Endothelial cell of umbilical vein (primary cell): ENCODE data around the gene ZHX3. TPM values are rescaled to one million over a fixed set of nuclear protein-coding genes. Genes with fewer than 3 reads are reported as not detected.

Source experiments
- BruUV-seq: library from RNA; stranded (reverse); fragments of 400-500 nt; replicated peaks from 2 replicates; lab custom pipeline; 2021; lab: Mats Ljungman, UMichigan
- CTCF ChIA-PET: fragments of 300-600, 350-600 bp; sonication (Branson Sonifier 250); formaldehyde crosslinking; loops from one replicate; lab custom pipeline; 2021; ENCODE audit warnings: antibody characterized with exemption, inconsistent platforms; lab: Charles Lee
- POLR2A ChIA-PET: fragments of 300-600, 350-600 bp; sonication (Branson Sonifier 250); formaldehyde crosslinking; loops from one replicate; lab custom pipeline; 2021; ENCODE audit warnings: antibody characterized with exemption, inconsistent platforms; lab: Charles Lee
- DNase-seq: peaks from one replicate; pipeline ENCODE4 v3.0.0-alpha.2; 2011; ENCODE audit warnings: low read depth, low spot score
- FAIRE-seq: peaks from 2 replicates; lab custom pipeline; 2011; peaks lifted over from hg19 to GRCh38; lab: Jason Lieb, UNC
- H2AFZ ChIP-seq: 2 replicates; pipeline ENCODE4 v1.6.0; 2012; ENCODE audit warnings: low read depth, low read length, control low read depth, inconsistent platforms
- H3K27ac ChIP-seq: 2 replicates; pipeline ENCODE4 v1.5.1; 2011; ENCODE audit warnings: low read depth, mild to moderate bottlenecking, control low read depth, low read length, moderate library complexity; ENCODE audit not compliant: insufficient read depth
- H3K27me3 ChIP-seq, 2 experiments: 2 replicates each; pipeline versions ENCODE4 v1.6.0 to v1.6.1; 2011; ENCODE audit warnings: low read length in 2 of 2, mixed read lengths in 1 of 2; ENCODE audit not compliant: control insufficient read depth in 2 of 2, insufficient read depth in 2 of 2
- H3K36me3 ChIP-seq, 2 experiments: 2 replicates in 1 of 2; 3 replicates in 1 of 2; pipeline ENCODE4 v1.5.1; 2011; ENCODE audit warnings: low read length in 2 of 2, mild to moderate bottlenecking in 1 of 2, moderate library complexity in 1 of 2; ENCODE audit not compliant: control insufficient read depth in 2 of 2, insufficient read depth in 2 of 2; ENCODE audit errors: extremely low read depth in 1 of 2
- H3K4me1 ChIP-seq: 3 replicates; pipeline ENCODE4 v1.5.1; 2011; ENCODE audit warnings: mild to moderate bottlenecking, low read length; ENCODE audit not compliant: control insufficient read depth, insufficient read depth; ENCODE audit errors: extremely low read depth
- H3K4me2 ChIP-seq: 2 replicates; pipeline ENCODE4 v1.6.1; 2011; ENCODE audit warnings: low read length, control low read depth, mixed read lengths; ENCODE audit not compliant: insufficient read depth
- H3K4me3 ChIP-seq, 3 experiments: fragments of 200-600 bp in 1 of 3; sonication (generic), shearing (Covaris generic) in 1 of 3; replicated peaks in 1 of 3; 2 replicates each; pipeline ENCODE4 v1.5.1; 2011 to 2016; ENCODE audit warnings: control low read depth in 3 of 3, low read length in 3 of 3, mild to moderate bottlenecking in 2 of 3, inconsistent platforms in 1 of 3, low read depth in 1 of 3, moderate library complexity in 1 of 3; ENCODE audit not compliant: insufficient read depth in 1 of 3
- H3K79me2 ChIP-seq: 2 replicates; pipeline ENCODE4 v1.6.0; 2012; ENCODE audit warnings: low read length, inconsistent platforms; ENCODE audit not compliant: control insufficient read depth, insufficient read depth
- H3K9ac ChIP-seq: replicated peaks from 2 replicates; pipeline ENCODE3; 2011; ENCODE audit warnings: low read length, control low read depth; ENCODE audit not compliant: insufficient read depth; ENCODE audit errors: extremely low read depth
- H3K9me1 ChIP-seq: replicated peaks from 3 replicates; pipeline ENCODE4 v1.6.0; 2011; ENCODE audit warnings: mild to moderate bottlenecking, low read length; ENCODE audit not compliant: control insufficient read depth, insufficient read depth; ENCODE audit errors: extremely low read depth
- H3K9me3 ChIP-seq: replicated peaks from 2 replicates; pipeline ENCODE4 v1.5.1; 2012; ENCODE audit warnings: low read length, inconsistent platforms; ENCODE audit not compliant: control insufficient read depth, insufficient read depth
- H4K20me1 ChIP-seq: replicated peaks from 2 replicates; pipeline ENCODE3; 2011; ENCODE audit warnings: mild to moderate bottlenecking, low read length; ENCODE audit not compliant: control insufficient read depth, insufficient read depth; ENCODE audit errors: extremely low read depth
- EZH2 ChIP-seq: IDR thresholded peaks from 2 replicates; pipeline ENCODE4 v1.6.1; 2012; ENCODE audit warnings: borderline replicate concordance, low read depth, mild to moderate bottlenecking, moderate library complexity, low read length, inconsistent platforms; ENCODE audit not compliant: severe bottlenecking
- FOS ChIP-seq: IDR thresholded peaks from 2 replicates; pipeline ENCODE4 v1.6.1; 2011; ENCODE audit warnings: mild to moderate bottlenecking, low read length, moderate library complexity, borderline replicate concordance; ENCODE audit not compliant: insufficient read depth
- JUN ChIP-seq: IDR thresholded peaks from 2 replicates; pipeline ENCODE4 v1.6.1; 2011; ENCODE audit warnings: borderline replicate concordance, low read depth; ENCODE audit not compliant: insufficient read length, insufficient read depth
- MAX ChIP-seq: IDR thresholded peaks from 2 replicates; pipeline ENCODE4 v1.6.1; 2011; ENCODE audit not compliant: insufficient read depth, insufficient read length
- MYC ChIP-seq: IDR thresholded peaks from one replicate; pipeline ENCODE4 v1.6.1; 2011; ENCODE audit warnings: mild to moderate bottlenecking, low read depth, low read length
- POLR2A ChIP-seq: IDR thresholded peaks from 2 replicates; pipeline ENCODE4 v1.6.1; 2012; ENCODE audit warnings: low read depth, mild to moderate bottlenecking, control low read depth, low read length
- dilution Hi-C: fragments of 300-500 bp; cut with MboI; formaldehyde crosslinking; loops from one replicate; pipeline ENCODE4 v1.15.0; 2019; ENCODE audit warnings: low sequenced_read_pairs; ENCODE audit not compliant: extremely low pct_ligation_motif_present
- intact Hi-C: fragments of 100-400 bp; cut with micrococcal nuclease; formaldehyde crosslinking; loops from one replicate; pipeline ENCODE4 v1.10.0; 2022
- polyA plus RNA-seq, 4 experiments: library from polyadenylated mRNA; depleted of rRNA in 3 of 4; stranded (reverse) in 3 of 4; unstranded in 1 of 4; fragments of >200 nt; gene quantifications; 2 replicates each; pipeline versions ENCODE4 v1.2.1 to v1.2.3, GENCODE V29; 2011 to 2012; ENCODE audit warnings: missing spikeins in 1 of 4
- total RNA-seq: library from RNA; stranded (reverse); gene quantifications from 2 replicates; pipeline ENCODE4 v1.2.3, GENCODE V29; 2021

The ZHX3 gene
- total and polyA plus RNA-seq, 2 donors (not counting 3 experiments of a cell fraction or from before 2014, with no cell fraction given), result 7.4 to 17.8 TPM

- H3K27ac ChIP-seq, result no peak overlapping the region
- dilution Hi-C loops (no loop called here), intact Hi-C loops (no loop called here)
- no peaks in the 10 kb centered on the region for H4K20me1 ChIP-seq
- H3K4me1 ChIP-seq, result peaks cover 8% of the 10 kb centered on the region
- TF ChIP-seq EZH2 (no peak), MYC (no peak), POLR2A (no peak), FOS (no peak)
- H3K79me2 ChIP-seq, result no peaks in the 10 kb centered on the region
- DNase-seq (no peak), FAIRE-seq (no peak)
- no peaks in the 10 kb centered on the region for H3K9me3 ChIP-seq
- BruUV-seq, result no TSS peak
- H3K9me1 ChIP-seq, result no peaks in the 10 kb centered on the region
- H3K9ac ChIP-seq, result no peak overlapping the region
- no peak overlapping the region for H3K4me3 ChIP-seq
- H3K27me3 ChIP-seq, result no peaks in the 10 kb centered on the region
- no peaks in the 10 kb centered on the region for H3K36me3 ChIP-seq
- POLR2A ChIA-PET, result no interaction called here
- H2AFZ ChIP-seq, result no peak overlapping the region
- no peak overlapping the region for H3K4me2 ChIP-seq
- CTCF ChIA-PET, result interaction anchor here (0.9 to 8.5 kb wide), 5 partner anchors 67 to 209 kb away, joined by 3 to 295 read pairs (median 3); no protein-coding TSS in a partner anchor
Measured at GRCh38 chr20:41344477-41344876, 26.9 kb upstream of the ZHX3 start.

DNA sequence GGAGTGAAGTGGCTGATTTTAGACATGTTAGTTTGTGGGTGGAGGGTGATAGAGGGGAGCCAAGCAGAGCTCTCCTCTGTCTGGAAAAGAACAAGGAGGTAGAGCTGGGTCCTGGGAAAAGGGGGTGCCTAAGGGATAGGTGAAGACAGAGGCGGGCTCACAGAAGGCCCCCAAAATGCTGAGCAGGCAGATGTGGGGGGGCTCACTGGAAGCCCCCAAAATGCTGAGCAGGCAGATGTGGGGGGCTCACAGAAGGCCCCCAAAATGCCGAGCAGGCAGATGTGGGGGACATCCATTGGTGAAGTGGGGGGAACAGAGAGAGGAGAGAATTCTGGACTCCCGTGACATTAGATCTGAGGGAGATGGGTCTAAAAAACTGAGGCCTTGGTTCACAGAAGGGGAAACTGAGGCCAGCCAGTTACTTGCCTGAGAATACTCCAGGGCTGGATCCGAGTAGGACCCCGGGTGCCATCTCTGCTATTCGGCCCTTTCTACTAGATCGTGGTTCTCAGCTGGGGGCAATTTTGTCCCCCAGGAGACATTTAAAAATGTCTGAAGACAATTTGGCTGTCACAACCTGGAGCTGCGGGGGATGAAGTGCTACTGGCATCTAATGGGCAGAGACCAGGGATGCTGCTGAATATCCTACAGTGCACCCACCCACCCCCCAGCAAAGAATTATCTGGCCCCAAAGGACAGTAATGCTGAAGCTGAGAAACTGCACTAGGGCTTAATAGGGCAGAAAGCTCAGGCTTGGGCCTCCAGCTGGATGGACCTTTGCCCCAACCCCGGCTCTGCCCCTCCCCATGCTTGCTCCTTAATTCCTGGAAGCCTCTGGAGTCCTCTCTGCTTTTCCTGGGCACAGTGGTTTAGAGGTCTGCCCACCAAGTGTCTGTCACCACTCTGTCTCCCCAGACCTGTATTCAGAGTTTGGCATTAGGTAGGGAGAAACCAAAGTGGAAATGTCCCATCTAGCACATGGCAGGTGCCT is 25.2 kb upstream of the ZHX3 start:
- intact Hi-C loops, result no loop called here
- no peak for TF ChIP-seq JUN
- no peak for TF ChIP-seq MAX
- Histone ChIP-seq H3K4me2 (no peak overlapping the region), H3K4me3 (no peak overlapping the region), H3K27me3 (no peaks in the 10 kb centered on the region), H4K20me1 (no peaks in the 10 kb centered on the region), H3K9me3 (no peaks in the 10 kb centered on the region), H2AFZ (no peak overlapping the region), H3K4me1 (peaks cover 11% of the 10 kb centered on the region), H3K9ac (no peak overlapping the region), H3K36me3 (no peaks in the 10 kb centered on the region), H3K9me1 (no peaks in the 10 kb centered on the region), H3K79me2 (no peaks in the 10 kb centered on the region), H3K27ac (no peak overlapping the region)
- FAIRE-seq (no peak), DNase-seq (no peak)
- dilution Hi-C loops, result no loop called here
- ChIA-PET POLR2A (no interaction called here), CTCF (interaction anchor here (0.6 to 8.5 kb wide), 6 partner anchors 68 to 208 kb away, joined by 3 to 295 read pairs (median 4); no protein-coding TSS in a partner anchor)
- no TSS peak for BruUV-seq
